ENCODE data around the gene FGL2.
"Not testable (repeated sequence)": the region's sequence is repeated elsewhere in the genome, so short reads cannot be mapped to it uniquely, and the experiment has no call there.

FGL2 gene

DNA sequence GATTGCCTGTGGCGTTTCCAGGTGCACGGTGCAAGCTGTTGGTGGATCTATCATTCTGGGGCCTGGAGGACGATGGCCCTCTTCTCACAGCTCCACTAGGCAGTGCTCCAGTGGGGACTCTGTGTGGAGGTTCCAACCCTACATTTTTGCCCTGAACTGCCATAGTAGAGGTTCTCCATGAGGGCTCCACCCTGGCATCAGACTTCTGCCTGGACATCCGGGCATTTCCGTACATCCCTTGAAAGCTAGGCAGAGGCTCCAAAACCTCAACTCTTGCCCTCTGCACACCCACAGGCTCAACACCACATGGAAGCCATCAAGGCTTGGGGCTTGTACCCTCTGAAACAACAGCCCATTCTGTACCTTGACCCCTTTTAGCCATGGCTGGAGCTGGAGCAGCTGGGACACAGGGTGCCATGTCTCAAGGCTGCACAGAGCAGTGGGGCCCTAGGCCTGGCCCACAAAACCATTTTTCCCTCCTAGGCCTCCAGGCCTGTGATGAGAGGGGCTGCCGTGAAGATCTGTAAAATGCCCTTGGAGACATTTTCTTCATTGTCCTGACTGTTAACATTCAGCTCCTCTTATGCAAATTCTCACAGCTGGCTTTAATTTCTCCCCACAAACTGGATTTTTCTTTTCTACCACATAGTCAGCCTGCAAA is 10.0 kb upstream of the FGL2 start:
- DNase-seq, result no peak

DNA sequence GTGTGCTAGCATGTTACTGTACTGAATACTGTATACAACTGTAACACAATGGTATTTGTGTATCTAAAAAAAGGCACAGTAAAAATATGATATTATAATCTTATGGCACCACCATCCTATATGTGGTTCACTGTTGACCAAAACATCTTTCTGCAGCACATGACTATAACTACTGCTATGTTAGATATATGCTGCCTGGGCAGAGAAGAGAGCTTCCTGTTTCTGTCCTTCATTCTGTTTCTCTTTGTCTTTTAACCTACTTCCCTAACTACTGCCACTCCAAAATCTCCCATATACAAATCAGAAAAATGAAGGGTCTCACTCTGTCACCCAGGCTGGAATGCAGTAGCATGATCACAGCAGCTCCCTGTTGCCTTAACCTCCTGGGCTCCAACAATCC is 8.8 kb upstream of the FGL2 start:
- no peak for DNase-seq

DNA sequence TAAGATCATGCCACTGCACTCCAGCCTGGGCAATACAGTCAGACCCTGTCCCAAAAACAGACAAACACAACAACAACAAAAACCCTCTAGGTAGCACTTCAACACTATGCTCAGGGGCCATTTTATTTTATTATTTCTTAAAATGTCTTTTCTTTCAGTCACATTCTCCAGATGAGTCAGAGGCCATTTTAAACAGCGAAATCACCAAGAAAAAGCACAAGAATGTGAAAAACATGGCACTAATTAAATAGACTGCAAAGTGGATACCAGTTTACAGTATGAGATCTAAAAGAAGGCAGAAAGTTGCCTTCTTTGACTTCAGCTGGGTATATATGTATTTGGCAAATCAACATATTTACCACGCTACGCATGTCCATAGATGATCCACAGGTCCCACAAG is 6.1 kb upstream of the FGL2 start:
- no peak for DNase-seq

DNA sequence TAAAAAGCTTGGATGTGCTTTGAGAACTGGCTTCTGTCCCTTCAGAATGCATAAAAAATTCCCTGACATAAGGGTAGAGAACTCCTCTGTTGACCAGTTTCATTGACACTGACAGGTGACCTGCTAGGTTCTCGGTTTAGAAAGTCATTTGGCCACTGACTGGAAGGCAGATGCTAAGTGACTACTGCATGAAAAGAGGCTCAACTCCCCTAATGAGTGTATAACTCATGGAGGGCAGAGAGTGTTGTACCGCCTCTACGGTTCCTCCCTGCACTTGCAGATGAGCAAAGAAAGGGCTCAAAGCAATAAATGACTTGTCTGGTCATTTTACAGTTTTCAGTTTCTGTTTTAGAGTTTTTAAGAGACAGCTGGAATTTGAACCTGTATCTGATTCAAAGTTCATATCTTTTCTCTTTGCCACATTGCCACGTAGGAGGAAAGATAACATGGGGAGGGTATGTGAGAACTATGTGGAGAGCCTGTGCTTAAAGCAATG is 2.9 kb upstream of the FGL2 start:
- DNase-seq, result no peak

DNA sequence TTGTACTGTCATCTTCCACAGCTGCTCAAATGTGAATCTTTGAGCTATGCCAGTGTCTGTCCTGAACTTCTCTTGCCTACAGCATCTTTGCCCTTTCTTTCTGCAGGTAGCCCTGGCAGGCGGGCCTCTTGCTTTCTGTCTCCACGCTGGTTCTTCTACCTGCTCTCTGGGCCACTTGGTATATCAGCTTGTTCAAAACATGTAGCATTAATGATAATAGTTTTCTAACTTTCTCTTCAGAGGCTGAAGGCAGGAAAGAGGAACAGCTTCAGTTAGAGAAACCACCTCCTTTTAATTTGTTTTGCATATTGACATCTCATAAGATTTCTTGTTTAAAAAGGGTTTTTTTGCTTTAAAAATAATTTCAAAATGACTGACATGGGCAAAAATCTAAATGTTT is 923 bp upstream of the FGL2 start:
- no peak for DNase-seq

DNA sequence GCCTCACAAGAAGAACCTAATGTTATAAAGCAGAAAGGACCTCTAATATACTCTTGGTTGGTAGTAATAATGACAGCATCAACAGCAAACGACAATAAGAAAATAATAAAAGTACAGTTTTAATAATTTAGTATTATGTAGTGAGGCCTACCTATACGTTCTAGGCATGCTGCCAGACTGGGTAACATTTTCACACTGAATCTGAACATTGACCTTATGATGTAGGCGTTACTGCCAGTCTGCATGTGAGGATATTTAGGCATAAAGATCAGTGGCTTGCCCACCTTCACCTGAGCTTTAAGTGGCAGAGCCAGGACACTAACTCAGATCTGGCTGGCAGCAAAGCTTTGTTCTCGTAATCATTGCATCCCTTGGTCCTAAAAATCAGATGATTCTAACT is 2.5 kb downstream of the FGL2 start:
- DNase-seq, result no peak

DNA sequence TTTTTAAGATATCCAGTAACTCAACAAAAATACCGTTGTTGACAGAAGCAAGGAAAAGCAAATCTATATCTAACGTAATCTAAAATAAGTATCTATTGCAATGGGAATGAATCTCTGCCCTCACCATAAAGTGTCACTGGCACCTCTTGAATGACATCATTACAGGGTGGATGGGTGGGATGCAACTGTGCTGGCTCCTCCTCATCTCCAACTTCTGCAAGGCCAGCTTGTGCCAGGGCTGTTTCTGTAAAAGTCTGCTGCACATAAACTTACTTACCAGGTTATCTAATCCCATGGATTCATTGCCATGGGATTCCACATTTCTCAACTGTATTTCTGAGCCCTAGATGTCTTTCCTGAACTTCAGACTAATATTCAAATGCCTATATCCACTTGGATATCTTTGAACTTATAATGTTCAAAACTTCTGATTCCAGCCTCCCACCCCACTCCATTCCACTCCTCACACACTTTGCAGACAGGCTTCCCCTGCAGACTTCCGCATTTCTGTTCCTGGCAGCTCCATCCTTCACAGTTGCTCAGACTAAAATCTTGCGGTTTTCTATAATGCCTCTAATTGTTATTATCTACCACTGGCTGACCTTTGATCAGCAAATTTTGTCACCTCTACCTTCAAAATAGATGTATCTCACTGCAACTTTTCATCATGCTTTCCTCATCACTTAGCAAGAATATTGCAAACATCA is 10.7 kb downstream of the FGL2 start:
- no peak for DNase-seq

DNA sequence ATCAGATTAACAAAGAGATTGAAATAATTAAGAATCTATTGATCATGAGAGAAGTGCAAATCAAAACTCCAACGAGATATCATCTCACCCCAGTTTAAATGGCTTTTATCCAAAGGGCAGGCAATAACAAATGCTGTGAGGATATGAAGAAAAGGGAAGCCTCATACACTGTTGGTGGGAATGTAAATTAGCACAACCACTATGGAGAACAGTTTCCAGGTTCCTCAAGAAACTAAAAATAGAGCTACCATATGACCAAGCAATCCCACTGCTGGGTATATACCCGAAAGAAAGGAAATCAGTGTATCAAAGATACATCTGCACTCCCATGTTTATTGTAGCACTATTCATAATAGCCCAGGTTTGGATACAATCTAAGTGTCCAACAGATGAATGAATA is 13.8 kb downstream of the FGL2 start:
- DNase-seq, result no peak

DNA sequence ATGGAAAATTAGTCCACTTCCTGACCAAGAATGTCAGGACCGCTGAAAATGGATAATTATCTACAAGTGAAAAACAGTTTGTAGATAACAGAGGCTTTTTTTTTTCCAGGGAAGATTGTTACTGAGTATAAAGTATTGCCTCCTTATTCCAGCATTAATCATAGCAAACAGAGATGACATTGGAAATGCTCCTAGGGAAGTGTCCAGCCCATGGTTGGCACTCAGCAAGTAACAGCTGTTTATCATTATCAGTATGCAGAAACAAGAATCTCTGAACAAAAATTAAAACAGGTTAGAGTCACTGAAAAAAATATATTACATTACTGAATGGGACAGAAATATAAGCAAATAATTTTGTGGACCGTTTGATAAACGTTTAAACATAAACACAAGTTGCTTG is 14.6 kb downstream of the FGL2 start:
- no peak for DNase-seq

DNA sequence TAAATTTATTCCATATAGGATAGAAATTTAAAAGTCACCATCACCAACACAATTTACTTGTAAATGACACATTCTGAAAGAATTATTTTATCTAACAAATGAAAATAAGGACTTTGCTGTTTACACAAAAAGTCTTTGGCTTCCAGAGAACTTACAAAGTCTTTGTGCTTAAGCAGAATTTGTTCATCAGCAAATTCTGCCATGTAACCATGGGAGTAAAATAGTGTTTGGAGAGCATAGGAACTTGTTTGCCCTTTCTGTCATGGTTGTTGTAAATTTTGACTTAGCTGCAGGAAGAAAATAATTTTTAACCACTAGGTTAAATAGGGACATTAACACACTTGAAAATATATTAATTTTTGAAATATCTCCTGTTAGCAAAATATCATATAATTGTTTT is 15.2 kb downstream of the FGL2 start:
- DNase-seq, result no peak

DNA sequence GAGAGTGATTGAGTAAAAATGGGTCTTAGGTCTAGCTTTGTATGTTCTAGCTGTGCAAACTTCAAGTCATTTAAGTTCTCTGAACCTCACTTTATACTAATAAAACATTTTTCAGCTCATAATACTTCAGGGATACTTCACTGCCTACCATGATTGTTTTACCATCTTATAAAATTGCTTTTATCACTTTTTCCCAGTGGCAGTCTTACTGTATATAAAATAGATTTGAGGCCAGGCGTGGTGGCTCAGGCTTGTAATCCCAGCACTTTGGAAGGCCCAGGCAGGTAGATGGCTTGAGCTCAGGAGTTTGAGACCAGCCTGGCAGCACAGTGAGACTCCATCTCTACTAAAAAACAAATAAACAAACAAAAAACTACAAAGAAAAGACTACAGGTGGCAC is 17.4 kb downstream of the FGL2 start:
- no peak for DNase-seq

DNA sequence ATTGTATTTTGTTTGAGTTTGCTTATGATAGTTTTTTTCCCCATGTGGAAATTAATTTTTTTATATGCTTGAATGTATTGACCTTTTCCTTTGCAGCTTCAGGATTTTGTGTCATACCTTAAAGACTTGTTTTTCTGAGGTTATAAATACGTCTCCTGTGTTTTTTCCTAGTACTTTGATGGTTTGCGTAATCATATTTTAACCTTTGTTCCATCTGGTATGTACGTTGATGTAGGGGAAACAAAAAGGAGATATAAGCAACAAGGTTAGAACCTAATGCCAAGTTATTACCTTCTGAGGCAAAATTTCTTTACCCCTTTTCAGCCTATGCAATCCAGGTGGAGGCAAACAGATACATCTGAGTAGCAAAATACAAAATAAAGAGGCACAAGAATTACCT is 17.9 kb downstream of the FGL2 start:
- no peak for DNase-seq

DNA sequence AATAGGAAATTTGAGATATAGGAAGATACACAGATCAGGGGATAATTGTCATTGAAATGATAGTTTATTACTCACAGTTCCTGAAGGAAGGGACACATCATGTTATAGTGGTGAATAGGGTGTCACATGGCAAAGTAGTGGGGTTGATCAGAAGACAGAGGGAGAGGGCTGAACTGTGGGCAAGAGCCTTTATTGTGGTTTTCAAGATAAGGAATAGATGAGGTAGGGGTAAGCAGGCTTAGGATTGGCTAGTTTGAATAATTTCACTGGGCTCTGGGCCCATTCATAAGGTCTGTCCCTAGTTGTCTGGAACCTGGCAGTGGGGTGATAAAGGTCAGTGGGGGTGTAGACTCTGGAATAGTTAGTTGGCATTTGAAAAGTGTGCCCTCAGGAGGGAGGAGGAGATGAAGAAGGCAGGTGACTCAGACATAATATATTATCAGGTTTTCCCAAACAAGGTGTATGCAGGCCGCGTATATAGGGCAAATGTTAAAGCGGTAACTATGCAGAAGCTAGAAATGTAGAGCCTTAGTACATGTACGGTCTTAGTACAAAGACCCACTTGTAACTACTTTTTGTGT is 18.5 kb downstream of the FGL2 start:
- no peak for DNase-seq

DNA sequence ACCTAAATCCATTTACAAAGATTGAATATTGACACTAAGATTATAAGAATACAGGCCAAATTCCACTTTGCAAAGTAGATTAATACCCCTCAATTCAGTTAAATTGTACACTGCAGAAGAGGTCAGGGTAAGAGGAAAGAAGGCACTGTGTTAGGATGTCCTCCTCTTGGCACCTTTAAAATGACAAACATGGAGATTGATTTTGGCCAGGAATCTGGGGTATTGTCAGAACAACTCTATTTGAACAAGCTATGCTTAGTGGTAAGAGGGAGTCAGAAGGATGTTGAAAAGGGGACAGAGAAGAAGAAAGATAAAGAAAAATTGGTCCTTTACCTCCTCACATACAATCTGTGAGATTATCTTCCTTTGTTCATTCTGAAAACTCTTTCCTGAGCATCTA is 21.6 kb downstream of the FGL2 start:
- not testable (repeated sequence) for DNase-seq

DNA sequence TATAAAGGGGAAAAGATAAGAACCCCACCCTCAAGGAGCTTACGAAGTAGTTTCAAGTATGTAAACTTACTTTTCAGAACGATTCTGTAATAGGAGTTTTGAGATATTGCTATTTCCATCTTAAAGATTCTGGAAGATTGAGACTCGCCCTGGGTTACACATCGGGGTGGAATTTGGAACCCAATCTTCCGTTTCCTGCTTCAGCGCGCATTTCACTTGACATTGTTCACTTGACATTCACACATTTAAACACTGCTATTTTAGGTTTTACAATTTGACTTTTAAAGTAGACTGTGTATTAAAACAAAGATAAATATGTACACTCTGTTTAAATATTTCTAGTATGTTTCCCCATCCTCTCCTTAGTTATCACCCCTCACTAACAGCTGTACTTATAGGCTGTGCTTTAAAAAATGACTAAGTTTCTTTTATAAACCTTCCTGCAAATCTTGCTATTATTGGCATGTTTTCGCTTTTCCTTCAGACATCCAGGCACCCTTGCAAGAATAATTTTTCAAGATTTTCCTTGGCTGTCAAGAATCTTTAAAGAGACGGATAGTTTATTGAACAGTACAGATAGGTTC is 22.2 kb downstream of the FGL2 start:
- DNase-seq, result not testable (repeated sequence)

DNA sequence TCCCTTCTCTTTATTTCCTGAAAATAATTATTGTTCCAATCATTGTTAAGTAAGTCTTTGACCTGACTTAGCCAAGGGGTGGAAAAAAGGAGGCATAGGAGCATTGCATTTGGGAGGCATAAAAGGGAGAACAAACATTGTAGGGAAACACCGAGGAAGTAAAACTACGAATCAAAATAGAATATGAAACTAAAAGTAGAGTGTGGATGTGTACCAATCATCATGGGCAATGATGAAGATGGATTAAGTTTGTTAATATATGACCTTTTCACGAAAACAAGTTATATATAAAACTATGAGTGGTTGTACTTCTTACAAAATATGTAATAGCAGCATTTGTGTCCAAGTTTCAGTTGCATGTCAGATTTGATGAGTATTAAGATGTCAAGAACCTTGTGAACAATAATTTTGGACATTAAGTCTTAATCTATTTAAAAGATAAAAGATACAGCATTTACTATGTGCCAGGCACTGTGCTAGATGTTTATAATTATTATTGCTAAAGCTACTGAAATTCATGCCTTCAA is 24.3 kb downstream of the FGL2 start:
- DNase-seq, result not testable (repeated sequence)

DNA sequence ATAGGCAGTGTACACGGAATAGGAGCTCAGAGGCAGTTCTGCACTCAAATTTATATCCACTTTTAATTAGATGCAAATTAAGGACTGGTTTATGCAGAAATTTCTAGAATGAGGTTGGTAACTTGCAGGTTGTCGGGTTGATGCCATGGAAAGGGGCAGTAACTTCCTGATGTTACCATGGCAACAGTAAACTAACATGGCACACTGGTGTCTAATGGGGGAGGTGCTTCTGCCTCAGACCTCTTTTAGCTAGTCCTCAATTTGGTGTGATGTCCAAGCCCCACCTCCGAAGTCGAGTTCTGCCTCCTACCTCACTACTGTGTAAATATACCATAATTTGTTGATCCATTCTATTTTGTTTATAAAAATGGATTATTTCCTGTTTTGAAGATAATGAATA is 25.2 kb downstream of the FGL2 start:
- DNase-seq, result not testable (repeated sequence)

DNA sequence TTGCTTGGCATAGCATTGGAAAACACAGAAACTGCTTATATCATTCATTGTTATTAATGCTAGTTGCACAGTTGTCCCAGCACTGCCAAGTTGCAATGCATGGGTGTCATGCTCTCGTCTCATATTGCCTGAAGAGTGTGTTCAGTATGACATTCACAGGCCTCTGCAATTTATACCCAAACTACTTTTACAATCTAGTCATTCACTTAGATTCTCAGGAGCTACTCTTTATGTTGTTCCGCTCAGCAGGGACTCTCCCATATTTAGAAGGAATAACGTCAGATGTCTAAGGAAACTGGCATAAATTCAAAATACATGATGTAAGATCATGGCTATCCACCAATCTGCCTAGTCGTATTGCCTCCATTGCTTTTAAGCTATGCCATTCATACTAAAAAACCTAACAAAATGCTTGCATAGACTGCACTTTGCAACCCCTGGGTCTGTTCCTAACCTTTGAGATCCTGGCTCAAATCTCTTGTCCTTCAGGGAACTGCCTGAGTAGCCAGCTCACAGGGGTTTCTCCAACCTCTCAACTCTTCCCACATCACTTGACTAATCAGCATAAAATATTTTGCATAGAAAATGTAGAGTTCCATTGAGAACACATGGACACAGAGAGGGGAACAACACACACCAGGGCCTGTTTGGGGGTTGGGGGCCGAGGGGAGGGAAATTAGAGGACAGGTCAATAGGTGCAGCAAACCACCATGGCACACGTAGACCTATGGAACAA is 27.0 kb downstream of the FGL2 start:
- DNase-seq, result not testable (repeated sequence)

DNA sequence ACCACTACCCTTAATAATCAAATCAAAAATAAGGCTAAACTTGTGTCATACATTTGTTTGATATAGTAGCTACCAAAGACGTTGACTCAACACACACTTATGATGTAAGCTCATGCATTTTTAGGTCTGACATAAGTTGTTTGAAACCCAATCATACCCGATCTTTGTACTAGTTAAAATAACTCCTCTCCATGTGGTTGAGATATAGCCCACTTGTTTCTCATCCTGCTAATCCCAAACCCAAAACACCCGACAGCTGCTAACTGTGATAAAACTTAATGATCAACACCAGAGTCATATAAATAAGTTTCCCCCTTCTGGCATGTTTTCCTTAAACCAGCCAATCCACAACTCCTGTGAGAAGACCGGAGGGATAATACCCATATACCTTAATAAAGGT is 28.5 kb downstream of the FGL2 start:
- DNase-seq, result not testable (repeated sequence)

DNA sequence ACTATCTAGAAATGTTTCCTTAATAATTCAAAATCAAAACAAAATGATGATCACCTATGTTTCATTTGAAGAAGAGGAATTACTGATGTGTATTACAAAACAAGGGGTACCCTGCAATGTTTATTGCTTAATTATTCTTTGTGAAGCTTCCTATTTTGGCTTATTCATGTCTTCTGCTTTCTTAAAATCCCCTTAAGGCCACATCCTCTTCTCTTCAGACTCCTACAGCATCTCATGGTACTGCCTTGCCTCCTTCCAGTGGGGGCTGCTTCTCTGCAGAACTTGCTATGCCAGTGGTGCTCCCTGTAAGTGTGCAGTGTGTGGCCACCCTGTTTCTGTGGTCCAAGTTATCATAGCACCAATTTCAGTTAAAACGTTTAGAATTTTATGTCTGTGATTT is 42.2 kb downstream of the FGL2 start:
- DNase-seq, result no peak

DNA sequence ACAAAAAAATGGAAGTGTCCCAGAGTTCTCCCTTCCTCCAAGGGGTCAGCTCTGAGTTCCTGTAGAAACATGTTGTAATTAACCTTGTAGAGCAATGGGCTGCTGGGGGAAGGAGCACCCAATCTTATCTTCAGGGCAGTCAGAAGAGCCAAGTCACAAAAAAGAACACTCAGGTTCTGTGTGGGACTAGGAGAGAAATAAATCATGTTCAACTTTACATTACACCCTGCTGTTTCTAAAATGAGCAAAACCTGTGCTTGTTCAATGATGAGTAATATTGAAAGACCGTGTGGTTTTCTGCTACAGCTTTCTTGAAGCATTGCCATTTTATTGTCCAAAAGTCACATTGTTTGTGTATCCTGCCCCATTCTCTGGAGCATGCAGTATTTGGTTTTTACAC is 42.6 kb downstream of the FGL2 start:
- DNase-seq, result not testable (repeated sequence)

DNA sequence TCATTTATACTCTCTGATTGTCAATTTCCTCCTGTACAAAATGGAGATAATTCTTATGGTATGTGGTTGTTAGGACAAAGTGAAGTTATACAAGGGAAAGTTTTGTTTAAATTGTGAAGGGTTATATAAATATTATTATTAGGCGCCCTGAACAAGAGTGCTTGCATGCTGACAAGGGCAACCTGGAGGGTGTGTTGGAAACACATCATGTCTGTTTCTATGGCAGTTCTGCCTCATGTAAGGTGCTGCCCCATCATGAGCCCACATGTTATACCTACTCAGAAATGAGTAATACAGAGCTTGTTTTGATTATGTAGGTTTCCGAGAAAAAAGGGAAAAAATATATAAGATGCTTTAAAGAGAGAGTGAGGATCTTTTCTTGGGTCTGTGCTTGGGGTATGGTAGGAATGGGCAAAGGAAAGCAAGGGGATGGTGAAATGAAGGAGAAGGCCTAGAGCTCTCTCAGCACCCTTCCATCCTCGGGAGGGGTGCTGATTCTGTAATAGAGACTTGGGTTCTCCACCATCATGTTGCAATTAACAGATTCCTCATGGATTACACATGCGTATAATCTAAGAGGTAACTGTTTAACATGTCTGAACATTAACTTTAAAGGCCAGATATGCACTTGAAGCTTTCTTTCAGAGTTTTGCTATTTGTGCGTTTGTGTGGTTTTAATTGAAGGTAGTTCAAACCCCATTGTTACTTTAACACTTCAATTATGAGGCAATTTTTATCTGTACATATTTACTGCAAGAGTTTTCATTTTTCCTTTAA is 43.8 kb downstream of the FGL2 start:
- DNase-seq, result not testable (repeated sequence)

Measured in stimulated activated CD4-positive, alpha-beta T cell treated with anti-CD3 and anti-CD28 coated beads, Interleukin-4, amount 100 ng/mL, for 1 hour (primary cell).